Measurements from ENCODE around the gene SCEL. TPM values are rescaled to one million over a fixed set of nuclear protein-coding genes. Genes with fewer than 3 reads are reported as not detected.

SCEL gene
- total RNA-seq, 1 experiment from 2014 or later = 1.3 TPM

GRCh38 chr13:77571956-77572355 lies 36.5 kb downstream of the SCEL start:
- DNase-seq (ENCODE audit: unreplicated experiment) = no peak
- Mint-ChIP-seq H3K4me3 (ENCODE audit: unreplicated experiment) (no peak overlapping the region), H3K27me3 (ENCODE audit: insufficient read depth, unreplicated experiment) (peaks cover 50% of the 10 kb centered on the region), H3K27ac (ENCODE audit: low read depth, unreplicated experiment) (no peak overlapping the region), H3K36me3 (ENCODE audit: insufficient read depth, unreplicated experiment) (no peaks in the 10 kb centered on the region), H3K9me3 (ENCODE audit: unreplicated experiment) (no peaks in the 10 kb centered on the region), H3K4me1 (ENCODE audit: insufficient read depth, unreplicated experiment) (no peaks in the 10 kb centered on the region)
- BruUV-seq (replicated peaks) = no TSS peak
- POLR2A ChIA-PET = no interaction called here
- TF ChIP-seq, protein P1, sequence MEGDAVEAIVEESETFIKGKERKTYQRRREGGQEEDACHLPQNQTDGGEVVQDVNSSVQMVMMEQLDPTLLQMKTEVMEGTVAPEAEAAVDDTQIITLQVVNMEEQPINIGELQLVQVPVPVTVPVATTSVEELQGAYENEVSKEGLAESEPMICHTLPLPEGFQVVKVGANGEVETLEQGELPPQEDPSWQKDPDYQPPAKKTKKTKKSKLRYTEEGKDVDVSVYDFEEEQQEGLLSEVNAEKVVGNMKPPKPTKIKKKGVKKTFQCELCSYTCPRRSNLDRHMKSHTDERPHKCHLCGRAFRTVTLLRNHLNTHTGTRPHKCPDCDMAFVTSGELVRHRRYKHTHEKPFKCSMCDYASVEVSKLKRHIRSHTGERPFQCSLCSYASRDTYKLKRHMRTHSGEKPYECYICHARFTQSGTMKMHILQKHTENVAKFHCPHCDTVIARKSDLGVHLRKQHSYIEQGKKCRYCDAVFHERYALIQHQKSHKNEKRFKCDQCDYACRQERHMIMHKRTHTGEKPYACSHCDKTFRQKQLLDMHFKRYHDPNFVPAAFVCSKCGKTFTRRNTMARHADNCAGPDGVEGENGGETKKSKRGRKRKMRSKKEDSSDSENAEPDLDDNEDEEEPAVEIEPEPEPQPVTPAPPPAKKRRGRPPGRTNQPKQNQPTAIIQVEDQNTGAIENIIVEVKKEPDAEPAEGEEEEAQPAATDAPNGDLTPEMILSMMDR (IDR thresholded peaks at IDR 0.05; ENCODE audit: unreplicated experiment) = no peak
- CTCF ChIA-PET = interaction anchor here (1.3 kb wide), 1 partner anchor 80 kb away, joined by 6 read pairs; no protein-coding TSS in a partner anchor
- intact Hi-C loops (cut with micrococcal nuclease) = no loop called here

GRCh38 chr13:77574096-77574495 lies 38.6 kb downstream of the SCEL start:
- CTCF ChIA-PET = interaction anchor here (3.5 kb wide), 1 partner anchor 81 kb away, joined by 12 read pairs; no protein-coding TSS in a partner anchor
- no peaks in the 10 kb centered on the region for H3K9me3 Mint-ChIP-seq (ENCODE audit: unreplicated experiment)
- TF ChIP-seq, protein P1 (IDR thresholded peaks at IDR 0.05; ENCODE audit: unreplicated experiment) = no peak

DNA sequence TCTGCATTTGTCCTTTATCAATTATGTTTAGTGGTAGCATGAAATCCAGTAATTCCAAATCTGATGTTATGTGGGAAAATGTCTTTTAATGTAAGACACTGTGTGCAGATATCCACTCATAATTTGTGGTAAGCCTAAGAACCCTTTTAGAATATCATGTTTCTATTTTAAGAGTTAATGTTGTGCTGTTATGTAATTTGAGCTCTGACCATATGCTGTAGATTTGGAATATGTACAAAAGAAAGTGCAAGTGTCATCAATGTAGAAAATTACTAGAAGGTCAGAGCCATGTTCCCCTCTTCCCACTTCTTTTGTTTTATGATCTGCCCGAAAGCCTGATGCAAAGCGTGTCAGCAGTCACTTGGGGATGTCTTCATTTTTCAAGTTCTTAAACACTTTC lies 44.5 kb downstream of the SCEL start:
- CTCF ChIA-PET = interaction anchor here (1.1 kb wide), 1 partner anchor 87 kb away, joined by 5 read pairs; no protein-coding TSS in a partner anchor
- Mint-ChIP-seq H3K4me3 (ENCODE audit: unreplicated experiment) (no peak overlapping the region), H3K4me1 (ENCODE audit: insufficient read depth, unreplicated experiment) (no peaks in the 10 kb centered on the region), H3K9me3 (ENCODE audit: unreplicated experiment) (no peaks in the 10 kb centered on the region), H3K27me3 (ENCODE audit: insufficient read depth, unreplicated experiment) (peaks cover 39% of the 10 kb centered on the region), H3K36me3 (ENCODE audit: insufficient read depth, unreplicated experiment) (no peaks in the 10 kb centered on the region), H3K27ac (ENCODE audit: low read depth, unreplicated experiment) (no peak overlapping the region)
- POLR2A ChIA-PET = no interaction called here
- TF ChIP-seq, protein P1 (IDR thresholded peaks at IDR 0.05; ENCODE audit: unreplicated experiment) = no peak
- no peak for DNase-seq (ENCODE audit: unreplicated experiment)
- intact Hi-C loops (cut with micrococcal nuclease) = no loop called here
- no TSS peak for BruUV-seq (replicated peaks)

More at GRCh38 chr13:77574096-77574495, 38.6 kb downstream of the SCEL start:
- Mint-ChIP-seq H3K27me3 (ENCODE audit: insufficient read depth, unreplicated experiment) (peaks cover 56% of the 10 kb centered on the region), H3K4me3 (ENCODE audit: unreplicated experiment) (no peak overlapping the region), H3K27ac (ENCODE audit: low read depth, unreplicated experiment) (no peak overlapping the region), H3K4me1 (ENCODE audit: insufficient read depth, unreplicated experiment) (no peaks in the 10 kb centered on the region), H3K36me3 (ENCODE audit: insufficient read depth, unreplicated experiment) (no peaks in the 10 kb centered on the region)
- BruUV-seq (replicated peaks) = no TSS peak
- POLR2A ChIA-PET = no interaction called here
- no peak for DNase-seq (ENCODE audit: unreplicated experiment)
- intact Hi-C loops (cut with micrococcal nuclease) = no loop called here

DNA sequence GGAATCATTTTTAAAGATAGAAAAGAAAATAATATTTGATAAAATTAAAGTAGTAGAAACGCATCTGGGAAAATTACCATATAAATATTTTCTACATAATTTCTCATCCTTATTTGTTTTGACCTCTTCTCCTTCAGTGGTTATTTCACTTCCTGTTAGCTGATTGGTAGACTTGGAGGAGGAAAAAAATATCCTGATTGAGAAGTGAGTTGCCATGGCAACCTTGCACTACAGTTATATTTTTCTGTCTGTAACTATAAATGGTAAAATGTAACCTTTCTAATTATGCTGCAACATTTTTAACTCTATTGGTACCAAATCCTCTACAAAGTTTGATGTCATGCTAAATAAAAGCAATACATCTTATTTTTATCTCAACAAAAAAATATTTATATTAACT lies 45.2 kb downstream of the SCEL start:
- Mint-ChIP-seq H3K27me3 (ENCODE audit: insufficient read depth, unreplicated experiment) (peaks cover 31% of the 10 kb centered on the region), H3K27ac (ENCODE audit: low read depth, unreplicated experiment) (no peak overlapping the region), H3K4me1 (ENCODE audit: insufficient read depth, unreplicated experiment) (no peaks in the 10 kb centered on the region), H3K9me3 (ENCODE audit: unreplicated experiment) (no peaks in the 10 kb centered on the region), H3K36me3 (ENCODE audit: insufficient read depth, unreplicated experiment) (no peaks in the 10 kb centered on the region), H3K4me3 (ENCODE audit: unreplicated experiment) (no peak overlapping the region)
- ChIA-PET POLR2A (no interaction called here), CTCF (interaction anchor here (1.1 kb wide), 1 partner anchor 88 kb away, joined by 5 read pairs; no protein-coding TSS in a partner anchor)
- no peak for DNase-seq (ENCODE audit: unreplicated experiment)
- intact Hi-C loops (cut with micrococcal nuclease) = no loop called here
- no TSS peak for BruUV-seq (replicated peaks)
- TF ChIP-seq, protein P1 (IDR thresholded peaks at IDR 0.05; ENCODE audit: unreplicated experiment) = no peak

All from MCF 10A (cell line).